Measurements from ENCODE around the gene PIGH.
"Not testable (repeated sequence)": the region's sequence is repeated elsewhere in the genome, so short reads cannot be mapped to it uniquely, and the experiment has no call there.

PIGH gene

GRCh38 chr14:67607646-67608045 lies 7.6 kb upstream of the PIGH start:
- no peak for DNase-seq

GRCh38 chr14:67602995-67603545 lies 3.0 kb upstream of the PIGH start:
- DNase-seq: no peak

- no peak for DNase-seq
Measured at GRCh38 chr14:67602076-67602475, 2.0 kb upstream of the PIGH start.

GRCh38 chr14:67600562-67600974 lies 500 bp upstream of the PIGH start:
- DNase-seq: not testable (repeated sequence)

- no peak for DNase-seq
Measured at GRCh38 chr14:67595392-67595791, 4.7 kb downstream of the PIGH start.

GRCh38 chr14:67593650-67594049 lies 6.4 kb downstream of the PIGH start:
- not testable (repeated sequence) for DNase-seq

- DNase-seq: no peak
Measured at GRCh38 chr14:67589204-67589770, 10.8 kb downstream of the PIGH start.

GRCh38 chr14:67586369-67586768 lies 13.7 kb downstream of the PIGH start:
- no peak for DNase-seq

- DNase-seq: no peak
Measured at GRCh38 chr14:67584978-67585377, 15.1 kb downstream of the PIGH start.

- peak; percentile 41 to 58 for DNase-seq
Measured at GRCh38 chr14:67583711-67584644, 16.1 kb downstream of the PIGH start.

- no peak for DNase-seq
Measured at GRCh38 chr14:67582061-67582460, 18.0 kb downstream of the PIGH start.

GRCh38 chr14:67581643-67582042 lies 18.4 kb downstream of the PIGH start:
- no peak for DNase-seq

- no peak for DNase-seq
Measured at GRCh38 chr14:67580336-67581171, 19.5 kb downstream of the PIGH start.

- no peak for DNase-seq
Measured at GRCh38 chr14:67579636-67580035, 20.4 kb downstream of the PIGH start.

- DNase-seq: no peak
Measured at GRCh38 chr14:67579040-67579439, 21.0 kb downstream of the PIGH start.

- DNase-seq: no peak
Measured at GRCh38 chr14:67577909-67578749, 21.9 kb downstream of the PIGH start.

GRCh38 chr14:67577181-67577808 lies 22.8 kb downstream of the PIGH start:
- DNase-seq: no peak

GRCh38 chr14:67576216-67576955 lies 23.7 kb downstream of the PIGH start:
- DNase-seq: no peak

- DNase-seq: peak; percentile 58 to 62
Measured at GRCh38 chr14:67575684-67576083, 24.4 kb downstream of the PIGH start.

- DNase-seq: no peak
Measured at GRCh38 chr14:67574806-67575205, 25.3 kb downstream of the PIGH start.

GRCh38 chr14:67574156-67574555 lies 25.9 kb downstream of the PIGH start:
- no peak for DNase-seq
